ENCODE measurements around the gene MACROD2. TPM values are rescaled to one million over a fixed set of nuclear protein-coding genes. Genes with fewer than 3 reads are reported as not detected.

Gene MACROD2
- total RNA-seq, 1 donor, result 1.7 TPM

DNA sequence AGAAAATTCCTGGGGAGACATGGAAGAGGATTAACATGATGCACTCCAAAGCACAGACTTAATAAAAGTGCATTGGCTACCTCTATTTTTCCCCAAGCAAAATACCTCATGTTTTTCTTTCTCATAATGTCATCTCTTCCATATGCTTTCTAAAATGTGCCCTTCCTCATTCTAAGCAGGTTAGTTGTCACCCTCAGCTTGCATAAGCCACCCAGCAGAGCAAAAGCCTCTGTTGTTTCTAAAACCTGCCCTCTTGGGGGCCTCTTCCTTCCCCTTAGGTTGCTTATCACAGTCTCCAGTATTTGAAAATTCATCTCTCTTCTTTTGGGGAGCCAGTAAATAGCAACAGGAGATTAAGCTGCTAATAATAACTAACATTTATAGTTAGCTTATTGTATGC is 525.7 kb downstream of the MACROD2 start:
- no peaks in the 10 kb centered on the region for H3K4me1 ChIP-seq (ENCODE audit: insufficient read depth, low read length)
- H3K9me3 ChIP-seq (ENCODE audit: low read depth, low read length), result no peaks in the 10 kb centered on the region
- H3K4me3 ChIP-seq (ENCODE audit: low read length), result no peak overlapping the region
- no peaks in the 10 kb centered on the region for H3K27me3 ChIP-seq (ENCODE audit: insufficient read depth, low read length)

DNA sequence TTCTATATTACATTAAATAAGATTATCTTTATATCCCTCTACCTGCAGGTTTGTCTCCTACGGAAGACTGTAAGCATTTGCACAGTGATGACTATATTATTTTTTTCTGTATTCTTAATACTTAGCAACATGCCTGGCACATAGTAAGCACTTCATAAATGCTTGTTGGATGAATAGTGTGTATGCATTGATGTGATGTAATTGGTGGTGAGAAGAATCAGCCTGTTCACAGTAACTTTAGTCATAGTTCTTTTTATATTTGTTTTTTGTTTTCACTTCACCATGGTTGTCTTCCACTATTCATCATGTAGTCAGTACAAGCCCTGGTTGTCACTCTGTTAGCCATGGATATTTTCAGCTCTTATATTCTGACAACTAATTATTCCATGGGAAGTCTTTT is 526.1 kb downstream of the MACROD2 start:
- H3K4me3 ChIP-seq (ENCODE audit: low read length), result no peak overlapping the region
- H3K9me3 ChIP-seq (ENCODE audit: low read depth, low read length), result no peaks in the 10 kb centered on the region
- H3K4me1 ChIP-seq (ENCODE audit: insufficient read depth, low read length), result no peaks in the 10 kb centered on the region

GRCh38 chr20:14522595-14522994 is 527.3 kb downstream of the MACROD2 start:
- no peaks in the 10 kb centered on the region for H3K27me3 ChIP-seq (ENCODE audit: insufficient read depth, low read length)
- H3K4me3 ChIP-seq (ENCODE audit: low read length), result no peak overlapping the region
- no peaks in the 10 kb centered on the region for H3K9me3 ChIP-seq (ENCODE audit: low read depth, low read length)
- no peaks in the 10 kb centered on the region for H3K4me1 ChIP-seq (ENCODE audit: insufficient read depth, low read length)

More for the DNA sequence above, 526.1 kb downstream of the MACROD2 start:
- H3K27me3 ChIP-seq (ENCODE audit: insufficient read depth, low read length), result no peaks in the 10 kb centered on the region

GRCh38 chr20:14523090-14523489 is 527.8 kb downstream of the MACROD2 start:
- no peaks in the 10 kb centered on the region for H3K27me3 ChIP-seq (ENCODE audit: insufficient read depth, low read length)
- no peaks in the 10 kb centered on the region for H3K9me3 ChIP-seq (ENCODE audit: low read depth, low read length)
- H3K4me3 ChIP-seq (ENCODE audit: low read length), result no peak overlapping the region
- H3K4me1 ChIP-seq (ENCODE audit: insufficient read depth, low read length), result no peaks in the 10 kb centered on the region

- H3K4me1 ChIP-seq (ENCODE audit: insufficient read depth, low read length), result no peaks in the 10 kb centered on the region
- no peak overlapping the region for H3K4me3 ChIP-seq (ENCODE audit: low read length)
- no peaks in the 10 kb centered on the region for H3K27me3 ChIP-seq (ENCODE audit: insufficient read depth, low read length)
- no peaks in the 10 kb centered on the region for H3K9me3 ChIP-seq (ENCODE audit: low read depth, low read length)
These were observed 530.1 kb downstream of the MACROD2 start for GRCh38 chr20:14525426-14525825.

DNA sequence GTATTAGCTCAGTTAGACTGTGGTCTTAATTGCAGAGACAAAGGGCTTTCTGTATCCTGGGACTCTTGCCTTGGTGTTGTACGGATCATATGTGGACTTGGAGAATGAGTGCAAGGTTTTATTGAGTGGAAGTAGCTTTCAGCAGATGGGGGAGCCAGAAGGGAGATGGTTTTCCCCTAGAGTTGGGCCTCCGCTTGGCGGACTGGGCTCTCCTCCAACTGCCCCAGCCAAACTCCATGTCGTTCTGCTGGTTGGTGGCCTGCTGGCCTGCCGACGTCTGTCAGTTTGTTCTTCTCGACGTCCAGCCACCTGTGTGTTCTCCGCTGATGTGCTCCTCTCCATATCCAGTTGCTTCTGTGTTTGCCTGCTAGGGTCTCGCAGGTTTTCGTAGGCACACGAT is 531.6 kb downstream of the MACROD2 start:
- H3K9me3 ChIP-seq (ENCODE audit: low read depth, low read length), result no peaks in the 10 kb centered on the region
- H3K27me3 ChIP-seq (ENCODE audit: insufficient read depth, low read length), result no peaks in the 10 kb centered on the region
- H3K4me3 ChIP-seq (ENCODE audit: low read length), result no peak overlapping the region
- H3K4me1 ChIP-seq (ENCODE audit: insufficient read depth, low read length), result no peaks in the 10 kb centered on the region

- H3K27me3 ChIP-seq (ENCODE audit: insufficient read depth, low read length), result no peaks in the 10 kb centered on the region
- no peaks in the 10 kb centered on the region for H3K9me3 ChIP-seq (ENCODE audit: low read depth, low read length)
- no peak overlapping the region for H3K4me3 ChIP-seq (ENCODE audit: low read length)
- H3K4me1 ChIP-seq (ENCODE audit: insufficient read depth, low read length), result no peaks in the 10 kb centered on the region
These were observed 536.5 kb downstream of the MACROD2 start for GRCh38 chr20:14531786-14532185.

DNA sequence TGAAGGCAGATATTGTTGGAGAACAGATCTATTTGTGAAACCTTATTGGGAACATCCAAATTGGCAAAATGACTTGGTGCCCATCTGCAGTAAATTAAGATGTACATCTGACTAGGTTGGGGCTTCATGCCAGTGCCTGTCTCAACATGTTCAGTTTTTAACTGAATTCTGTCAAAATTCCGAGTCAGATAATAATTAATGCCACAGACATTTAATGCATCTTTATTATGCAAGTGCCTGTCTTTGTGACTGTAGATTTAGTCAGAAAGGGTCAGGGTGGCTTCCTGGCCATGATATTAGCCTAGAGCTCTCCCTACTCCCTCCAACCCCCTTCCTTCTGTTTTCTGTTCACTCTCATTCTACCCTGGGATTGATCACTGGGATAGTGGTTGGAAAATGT is 541.4 kb downstream of the MACROD2 start:
- H3K4me3 ChIP-seq (ENCODE audit: low read length), result no peak overlapping the region
- no peaks in the 10 kb centered on the region for H3K27me3 ChIP-seq (ENCODE audit: insufficient read depth, low read length)
- H3K4me1 ChIP-seq (ENCODE audit: insufficient read depth, low read length), result no peaks in the 10 kb centered on the region
- H3K9me3 ChIP-seq (ENCODE audit: low read depth, low read length), result no peaks in the 10 kb centered on the region

GRCh38 chr20:14538433-14538832 is 543.1 kb downstream of the MACROD2 start:
- H3K4me1 ChIP-seq (ENCODE audit: insufficient read depth, low read length), result no peaks in the 10 kb centered on the region
- H3K4me3 ChIP-seq (ENCODE audit: low read length), result no peak overlapping the region
- H3K9me3 ChIP-seq (ENCODE audit: low read depth, low read length), result no peaks in the 10 kb centered on the region
- H3K27me3 ChIP-seq (ENCODE audit: insufficient read depth, low read length), result no peaks in the 10 kb centered on the region

DNA sequence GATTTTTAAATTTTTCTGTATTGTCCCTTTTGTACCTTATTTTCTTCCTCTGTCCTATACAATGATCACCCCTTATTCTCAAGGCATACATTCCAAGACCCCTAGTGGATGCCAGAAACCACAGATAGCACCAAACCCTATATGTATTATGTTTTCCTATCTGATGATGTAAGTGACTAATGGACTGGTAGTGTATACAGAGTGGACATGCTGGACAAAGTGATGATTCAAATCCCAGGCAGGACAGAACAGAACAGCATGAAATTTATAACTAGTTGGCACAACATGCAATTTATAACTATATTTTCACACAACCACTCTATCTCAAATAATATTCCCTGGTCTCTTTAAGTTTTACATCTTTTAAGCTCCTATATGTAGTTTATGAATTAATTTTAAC is 547.7 kb downstream of the MACROD2 start:
- Histone ChIP-seq H3K4me1 (ENCODE audit: insufficient read depth, low read length) (no peaks in the 10 kb centered on the region), H3K9me3 (ENCODE audit: low read depth, low read length) (no peaks in the 10 kb centered on the region), H3K4me3 (ENCODE audit: low read length) (no peak overlapping the region), H3K27me3 (ENCODE audit: insufficient read depth, low read length) (no peaks in the 10 kb centered on the region)

GRCh38 chr20:14544688-14545087 is 549.4 kb downstream of the MACROD2 start:
- H3K4me1 ChIP-seq (ENCODE audit: insufficient read depth, low read length), result no peaks in the 10 kb centered on the region
- no peak overlapping the region for H3K4me3 ChIP-seq (ENCODE audit: low read length)
- no peaks in the 10 kb centered on the region for H3K27me3 ChIP-seq (ENCODE audit: insufficient read depth, low read length)
- no peaks in the 10 kb centered on the region for H3K9me3 ChIP-seq (ENCODE audit: low read depth, low read length)

DNA sequence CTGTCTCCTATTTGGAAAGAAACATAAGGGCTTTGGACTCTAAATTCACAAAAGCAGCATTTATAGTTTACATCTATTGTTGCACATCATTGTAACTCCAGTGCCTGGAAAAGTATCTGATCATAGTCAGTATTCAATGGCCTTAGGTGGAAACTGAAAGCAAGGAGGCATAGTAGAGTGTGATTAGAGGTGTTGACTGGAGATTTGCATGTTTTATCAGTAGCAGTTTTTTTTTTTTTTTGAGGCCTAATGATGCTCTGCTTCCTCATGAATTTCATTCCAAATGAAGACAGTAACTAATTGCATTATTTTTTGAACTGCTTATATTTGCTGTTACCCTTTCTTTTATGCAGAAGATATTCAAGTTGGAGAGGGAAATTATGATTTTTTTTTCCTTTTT is 555.3 kb downstream of the MACROD2 start:
- Histone ChIP-seq H3K4me3 (ENCODE audit: low read length) (no peak overlapping the region), H3K27me3 (ENCODE audit: insufficient read depth, low read length) (no peaks in the 10 kb centered on the region), H3K9me3 (ENCODE audit: low read depth, low read length) (no peaks in the 10 kb centered on the region), H3K4me1 (ENCODE audit: insufficient read depth, low read length) (no peaks in the 10 kb centered on the region)

DNA sequence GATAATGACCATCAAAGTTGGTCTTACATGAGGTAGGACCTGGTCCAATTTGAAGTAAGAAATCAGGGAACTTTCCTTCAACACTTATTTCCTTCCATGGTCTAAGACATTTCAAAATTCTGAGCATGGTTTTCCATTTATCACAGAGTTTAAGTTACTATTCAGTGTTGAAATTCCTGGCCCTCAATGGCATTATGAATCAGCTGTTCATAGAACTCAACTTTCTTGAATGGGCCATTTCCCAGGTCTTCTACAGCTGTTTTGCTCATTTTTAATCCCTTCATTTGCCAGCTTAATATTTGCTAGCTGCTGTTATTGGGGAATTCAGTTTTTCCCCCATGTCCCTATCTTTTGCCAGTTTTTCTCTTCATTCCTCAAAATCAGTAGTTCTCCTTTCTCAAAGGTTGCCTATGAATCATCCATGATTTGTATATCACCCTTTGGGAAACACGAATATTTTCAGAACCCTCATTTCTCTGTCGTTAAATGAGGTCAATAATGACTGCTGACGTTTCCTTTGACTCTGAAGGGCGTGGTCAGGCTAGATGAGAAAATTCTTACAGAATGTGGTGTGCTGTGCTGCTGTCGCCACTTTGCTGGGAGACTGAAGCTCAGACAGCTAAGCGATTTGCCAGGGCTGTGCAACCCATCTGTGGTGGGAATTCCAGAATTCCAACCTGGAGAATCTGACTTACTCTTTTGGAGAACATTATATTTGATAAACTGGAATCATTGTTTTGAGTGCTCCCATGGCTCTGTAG is 558.6 kb downstream of the MACROD2 start:
- no peaks in the 10 kb centered on the region for H3K4me1 ChIP-seq (ENCODE audit: insufficient read depth, low read length)
- H3K9me3 ChIP-seq (ENCODE audit: low read depth, low read length), result no peaks in the 10 kb centered on the region
- H3K4me3 ChIP-seq (ENCODE audit: low read length), result no peak overlapping the region
- no peaks in the 10 kb centered on the region for H3K27me3 ChIP-seq (ENCODE audit: insufficient read depth, low read length)

GRCh38 chr20:14555676-14556075 is 560.4 kb downstream of the MACROD2 start:
- Histone ChIP-seq H3K9me3 (ENCODE audit: low read depth, low read length) (no peaks in the 10 kb centered on the region), H3K27me3 (ENCODE audit: insufficient read depth, low read length) (no peaks in the 10 kb centered on the region), H3K4me1 (ENCODE audit: insufficient read depth, low read length) (no peaks in the 10 kb centered on the region), H3K4me3 (ENCODE audit: low read length) (no peak overlapping the region)

GRCh38 chr20:14556206-14556605 is 560.9 kb downstream of the MACROD2 start:
- H3K9me3 ChIP-seq (ENCODE audit: low read depth, low read length), result no peaks in the 10 kb centered on the region
- no peaks in the 10 kb centered on the region for H3K4me1 ChIP-seq (ENCODE audit: insufficient read depth, low read length)
- H3K27me3 ChIP-seq (ENCODE audit: insufficient read depth, low read length), result no peaks in the 10 kb centered on the region
- H3K4me3 ChIP-seq (ENCODE audit: low read length), result no peak overlapping the region

DNA sequence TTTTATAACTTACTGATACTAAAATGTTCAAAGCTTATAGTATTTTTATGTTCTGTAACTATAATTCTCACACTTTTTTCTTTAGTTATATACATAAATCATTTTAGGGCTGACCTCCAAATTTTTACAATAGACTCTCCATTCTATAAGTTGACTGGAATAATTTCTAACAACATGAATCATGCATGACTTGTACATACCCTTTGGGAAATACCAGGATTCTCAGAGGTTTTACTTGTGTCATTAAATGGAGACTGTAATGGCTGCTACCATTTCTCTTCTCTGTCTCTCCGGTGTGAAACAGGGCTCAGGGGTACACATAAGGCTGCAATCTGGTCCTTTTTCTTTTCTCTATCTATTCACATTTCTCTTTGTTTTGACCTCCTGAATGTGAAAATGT is 564.3 kb downstream of the MACROD2 start:
- H3K9me3 ChIP-seq (ENCODE audit: low read depth, low read length), result no peaks in the 10 kb centered on the region
- H3K4me1 ChIP-seq (ENCODE audit: insufficient read depth, low read length), result no peaks in the 10 kb centered on the region
- no peak overlapping the region for H3K4me3 ChIP-seq (ENCODE audit: low read length)
- no peaks in the 10 kb centered on the region for H3K27me3 ChIP-seq (ENCODE audit: insufficient read depth, low read length)
